CD4-positive, alpha-beta T cell (primary cell): ENCODE results near the gene SREBF2. TPM values are rescaled to one million over a fixed set of nuclear protein-coding genes. Genes with fewer than 3 reads are reported as not detected.

ENCODE experiments used
- ATAC-seq: fragments of 200-7000 bp; cut with Tn5 transposase; one replicate; pipeline ENCODE4 v1.10.0; 2022; ENCODE audit warnings: mild to moderate bottlenecking; ENCODE audit not compliant: poor library complexity
- CTCF ChIA-PET: fragments of 350-600 bp; sonication (Branson Sonifier 250); formaldehyde crosslinking; loops from one replicate; lab custom pipeline; 2021; ENCODE audit warnings: antibody characterized with exemption, inconsistent platforms; lab: Charles Lee
- POLR2A ChIA-PET: fragments of 350-600 bp; sonication (Branson Sonifier 250); formaldehyde crosslinking; loops from one replicate; lab custom pipeline; 2021; ENCODE audit warnings: antibody characterized with exemption, inconsistent platforms; lab: Charles Lee
- DNase-seq, 14 experiments: peaks; one replicate each; pipeline ENCODE4 v3.0.0-alpha.2; 2013 to 2020; ENCODE audit warnings: mixed read lengths in 2 of 14
- H3K27ac ChIP-seq, 2 donors: one replicate each; pipeline versions ENCODE4 v1.5.1 to v1.7.0; 2013; ENCODE audit warnings: low read length in 2 of 2, low read depth in 1 of 2, mild to moderate bottlenecking in 1 of 2
- H3K27me3 ChIP-seq, 2 experiments: 1 replicate in 1 of 2; 2 replicates in 1 of 2; pipeline versions ENCODE4 v1.6.1 to v1.7.0; 2013; ENCODE audit warnings: low read length in 2 of 2, control low read depth in 1 of 2, mild to moderate bottlenecking in 1 of 2, moderate library complexity in 1 of 2; ENCODE audit not compliant: insufficient read depth in 2 of 2, control insufficient read depth in 1 of 2
- H3K36me3 ChIP-seq: one replicate; pipeline ENCODE4 v1.6.1; 2013; ENCODE audit warnings: low read length, control low read depth; ENCODE audit not compliant: insufficient read depth
- H3K4me1 ChIP-seq: one replicate; pipeline ENCODE4 v1.6.1; 2013; ENCODE audit warnings: low read length, control low read depth; ENCODE audit not compliant: insufficient read depth
- H3K4me3 ChIP-seq: one replicate; pipeline ENCODE4 v1.5.1; 2013; ENCODE audit warnings: mild to moderate bottlenecking, low read length, moderate library complexity
- H3K9me3 ChIP-seq, 2 experiments: 1 replicate in 1 of 2; 2 replicates in 1 of 2; pipeline versions ENCODE4 v1.6.1 to v1.7.0; 2013; ENCODE audit warnings: low read length in 2 of 2, mild to moderate bottlenecking in 2 of 2, control low read depth in 1 of 2, moderate library complexity in 1 of 2; ENCODE audit not compliant: control insufficient read depth in 1 of 2, insufficient read depth in 1 of 2
- H3K27ac Mint-ChIP-seq: one replicate; pipeline ENCODE4 v1.8.0; 2020; ENCODE audit warnings: mixed read lengths
- H3K27me3 Mint-ChIP-seq: one replicate; pipeline ENCODE4 v1.8.0; 2021; ENCODE audit warnings: mixed read lengths
- H3K36me3 Mint-ChIP-seq: one replicate; pipeline ENCODE4 v1.8.0; 2021; ENCODE audit warnings: low read depth, mixed read lengths
- H3K4me1 Mint-ChIP-seq: one replicate; pipeline ENCODE4 v1.8.0; 2021; ENCODE audit warnings: low read depth, mixed read lengths
- H3K4me3 Mint-ChIP-seq: one replicate; pipeline ENCODE4 v1.8.0; 2020; ENCODE audit warnings: mild to moderate bottlenecking, mixed read lengths
- H3K9me3 Mint-ChIP-seq: one replicate; pipeline ENCODE4 v1.8.0; 2020; ENCODE audit warnings: mixed read lengths
- intact Hi-C, 2 experiments: fragments of 100-400 bp; cut with DNase I in 1 of 2; cut with micrococcal nuclease in 1 of 2; formaldehyde crosslinking; loops; one replicate each; pipeline versions ENCODE4 v1.15.1 to v1.9.0; 2023 to 2025; cut with DNase I, micrococcal nuclease
- total RNA-seq, 174 experiments: library from RNA in 2 of 174; stranded (reverse) in 2 of 174; gene quantifications; one replicate each; pipeline ENCODE4 v1.2.3 and lab custom pipeline; 2021 to 2026
- TF ChIP-seq, protein P1 (sequence below): fragments of 200-600 bp; IDR thresholded peaks from one replicate; pipeline ENCODE4 v1.8.0; 2022; ENCODE audit warnings: antibody characterized with exemption, mild to moderate bottlenecking

The SREBF2 gene
- total RNA-seq, 2 experiments from 2014 or later, result 67.2 to 69.9 TPM

DNA sequence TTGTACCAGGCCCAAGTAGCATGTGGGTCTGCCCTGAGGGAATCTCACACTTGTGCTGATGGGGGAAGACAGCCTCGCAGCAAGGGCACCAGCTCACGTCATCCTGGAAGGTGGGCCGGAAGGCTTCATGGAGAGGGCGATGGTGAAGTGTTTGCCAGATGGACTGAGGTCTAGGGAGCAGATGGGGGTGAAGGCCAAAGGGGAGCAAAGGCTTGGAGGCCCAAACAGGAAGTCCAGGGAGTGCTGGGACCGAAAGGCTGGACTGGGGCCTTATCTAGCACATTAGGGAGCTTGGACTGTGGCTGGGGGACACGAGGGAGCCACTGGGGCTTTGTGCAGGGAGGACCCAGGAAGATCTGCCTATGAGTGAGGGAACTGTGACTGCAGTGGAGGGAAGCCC, 94.9 kb downstream of the SREBF2 start:
- no peak overlapping the region for H3K27ac Mint-ChIP-seq
- no peaks in the 10 kb centered on the region for H3K9me3 Mint-ChIP-seq
- no peaks in the 10 kb centered on the region for H3K36me3 Mint-ChIP-seq
- TF ChIP-seq, protein P1, sequence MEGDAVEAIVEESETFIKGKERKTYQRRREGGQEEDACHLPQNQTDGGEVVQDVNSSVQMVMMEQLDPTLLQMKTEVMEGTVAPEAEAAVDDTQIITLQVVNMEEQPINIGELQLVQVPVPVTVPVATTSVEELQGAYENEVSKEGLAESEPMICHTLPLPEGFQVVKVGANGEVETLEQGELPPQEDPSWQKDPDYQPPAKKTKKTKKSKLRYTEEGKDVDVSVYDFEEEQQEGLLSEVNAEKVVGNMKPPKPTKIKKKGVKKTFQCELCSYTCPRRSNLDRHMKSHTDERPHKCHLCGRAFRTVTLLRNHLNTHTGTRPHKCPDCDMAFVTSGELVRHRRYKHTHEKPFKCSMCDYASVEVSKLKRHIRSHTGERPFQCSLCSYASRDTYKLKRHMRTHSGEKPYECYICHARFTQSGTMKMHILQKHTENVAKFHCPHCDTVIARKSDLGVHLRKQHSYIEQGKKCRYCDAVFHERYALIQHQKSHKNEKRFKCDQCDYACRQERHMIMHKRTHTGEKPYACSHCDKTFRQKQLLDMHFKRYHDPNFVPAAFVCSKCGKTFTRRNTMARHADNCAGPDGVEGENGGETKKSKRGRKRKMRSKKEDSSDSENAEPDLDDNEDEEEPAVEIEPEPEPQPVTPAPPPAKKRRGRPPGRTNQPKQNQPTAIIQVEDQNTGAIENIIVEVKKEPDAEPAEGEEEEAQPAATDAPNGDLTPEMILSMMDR, result no peak
- CTCF ChIA-PET, result interaction anchor here (1.7 kb wide), 1 partner anchor 13 kb away, joined by 4 read pairs; no protein-coding TSS in a partner anchor
- DNase-seq (no peak), ATAC-seq (no peak)
- H3K27me3 ChIP-seq, result peaks cover 0 to 9% of the 10 kb centered on the region in 2 experiments
- peaks cover 9% of the 10 kb centered on the region for H3K27me3 Mint-ChIP-seq
- H3K4me3 ChIP-seq, result no peak overlapping the region
- H3K9me3 ChIP-seq, result no peaks in the 10 kb centered on the region
- peaks cover 30% of the 10 kb centered on the region for H3K4me1 ChIP-seq
- H3K27ac ChIP-seq, result no peak overlapping the region
- POLR2A ChIA-PET, result interaction anchor here (0.8 to 4.9 kb wide), 4 partner anchors 12 to 239 kb away, joined by 3 to 63 read pairs (median 10); partner anchors contain the start of genes SNU13 and SREBF2
- intact Hi-C loops, result loop anchor here in 1 of 2 experiments (2.0 kb wide), 1 partner anchor 13 kb away; no protein-coding TSS in a partner anchor
- peaks cover 7% of the 10 kb centered on the region for H3K4me1 Mint-ChIP-seq
- H3K4me3 Mint-ChIP-seq, result peak overlapping the region; percentile 66
- no peaks in the 10 kb centered on the region for H3K36me3 ChIP-seq

DNA sequence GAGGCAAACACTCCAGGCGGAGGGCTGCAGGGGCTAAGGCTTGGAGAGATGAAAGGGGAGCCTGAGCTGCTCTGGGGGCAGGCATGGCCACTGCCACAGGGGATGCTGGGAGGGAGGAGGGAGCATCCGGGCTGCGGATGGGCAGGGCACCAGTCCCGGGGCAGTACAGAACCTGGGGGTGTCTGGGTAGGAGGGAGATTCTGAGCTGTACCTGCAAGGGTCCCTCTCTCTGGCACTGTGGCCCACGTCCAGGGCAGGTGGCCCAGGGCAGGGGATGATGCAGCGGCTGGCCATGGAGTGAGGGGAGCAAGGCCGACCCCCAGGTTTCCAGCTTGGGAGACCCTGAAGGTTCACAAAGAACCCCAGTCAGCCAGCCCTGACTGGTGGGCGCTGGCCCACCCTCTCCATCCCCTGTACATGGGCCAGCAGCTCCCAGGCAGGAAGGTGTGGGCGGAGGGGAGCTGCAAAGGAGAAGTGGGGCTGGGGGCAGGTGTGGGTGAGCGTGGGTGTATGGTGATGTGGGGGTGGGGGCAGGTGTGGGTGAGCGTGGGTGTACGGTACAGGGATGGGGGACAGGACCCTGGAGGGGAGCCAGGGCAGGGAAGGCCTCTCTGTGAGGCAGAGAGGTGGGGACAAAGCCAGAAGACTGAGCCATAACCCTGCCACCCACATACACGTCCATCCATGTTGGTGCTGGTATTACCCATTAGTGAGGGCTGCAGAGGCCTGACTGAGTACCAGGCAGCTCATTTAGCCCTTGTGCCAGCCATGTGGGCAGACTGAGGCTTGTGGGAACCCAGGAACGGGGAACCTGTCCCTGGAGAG, 95.9 kb downstream of the SREBF2 start:
- peaks cover 9% of the 10 kb centered on the region for H3K27me3 Mint-ChIP-seq
- H3K4me1 ChIP-seq, result peaks cover 30% of the 10 kb centered on the region

DNA sequence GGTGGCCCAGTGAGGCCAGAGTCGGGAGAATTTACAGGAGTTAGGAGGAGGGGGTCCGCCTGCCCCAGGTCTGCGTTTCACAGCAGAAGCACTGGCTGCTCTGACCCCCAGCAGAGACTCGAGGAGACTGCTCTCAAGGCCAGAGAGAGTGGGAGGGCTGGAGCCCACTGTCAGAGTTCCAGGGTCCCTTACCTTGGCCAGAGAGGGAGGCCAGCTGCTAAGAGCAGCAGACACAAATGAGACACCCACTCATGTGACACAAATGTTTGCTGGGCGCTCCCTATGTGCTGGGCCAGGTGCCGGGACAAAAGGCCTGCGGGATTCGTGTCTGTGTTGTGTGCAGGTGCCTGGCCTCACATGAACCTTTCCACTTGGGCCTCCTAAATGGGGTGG, 96.5 kb downstream of the SREBF2 start:
- intact Hi-C loops, result no loop called here
- Histone ChIP-seq H3K9me3 (no peaks in the 10 kb centered on the region), H3K27me3 (peaks cover 0 to 9% of the 10 kb centered on the region in 2 experiments), H3K27ac (no peak overlapping the region), H3K36me3 (no peaks in the 10 kb centered on the region), H3K4me3 (no peak overlapping the region), H3K4me1 (peaks cover 30% of the 10 kb centered on the region)
- CTCF ChIA-PET, result no interaction called here
- no peaks in the 10 kb centered on the region for H3K36me3 Mint-ChIP-seq
- TF ChIP-seq, protein P1, result no peak
- ATAC-seq (no peak), DNase-seq (no peak)
- peaks cover 7% of the 10 kb centered on the region for H3K4me1 Mint-ChIP-seq
- H3K27me3 Mint-ChIP-seq, result peaks cover 9% of the 10 kb centered on the region
- no peak overlapping the region for H3K4me3 Mint-ChIP-seq
- POLR2A ChIA-PET, result interaction anchor here (1.9 to 4.9 kb wide), 2 partner anchors 11 to 97 kb away, joined by 7 to 63 read pairs; partner anchors contain the start of gene SREBF2
- H3K9me3 Mint-ChIP-seq, result no peaks in the 10 kb centered on the region
- H3K27ac Mint-ChIP-seq, result no peak overlapping the region

More for the DNA sequence above, 95.9 kb downstream of the SREBF2 start:
- POLR2A ChIA-PET, result interaction anchor here (0.8 to 4.9 kb wide), 3 partner anchors 11 to 240 kb away, joined by 3 to 63 read pairs (median 7); partner anchors contain the start of genes SNU13 and SREBF2
- Histone ChIP-seq H3K36me3 (no peaks in the 10 kb centered on the region), H3K4me3 (no peak overlapping the region), H3K9me3 (no peaks in the 10 kb centered on the region), H3K27ac (no peak overlapping the region), H3K27me3 (peaks cover 0 to 9% of the 10 kb centered on the region in 2 experiments)
- DNase-seq (no peak), ATAC-seq (no peak)
- TF ChIP-seq, protein P1, result no peak
- Mint-ChIP-seq H3K9me3 (no peaks in the 10 kb centered on the region), H3K27ac (no peak overlapping the region), H3K4me3 (peak overlapping the region; percentile 42), H3K36me3 (no peaks in the 10 kb centered on the region), H3K4me1 (peaks cover 7% of the 10 kb centered on the region)
- CTCF ChIA-PET, result interaction anchor here (1.7 kb wide), 1 partner anchor 12 kb away, joined by 4 read pairs; no protein-coding TSS in a partner anchor
- intact Hi-C loops, result no loop called here
